PC-3 (cell line): ENCODE results near the gene VASN. TPM values are rescaled to one million over a fixed set of nuclear protein-coding genes. Genes with fewer than 3 reads are reported as not detected.
A peak's percentile ranks its signal among the peaks of the same experiment; 100 is the strongest.

Experiments
- ATAC-seq: fragments of 200-7000 bp; cut with Tn5 transposase; 2 replicates; pipeline ENCODE4 v1.9.1; 2020; ENCODE audit warnings: mild to moderate bottlenecking, moderate library complexity
- BruUV-seq: library from RNA; stranded (reverse); fragments of 400-500 nt; replicated peaks from 2 replicates; lab custom pipeline; 2021; lab: Mats Ljungman, UMichigan
- CTCF ChIA-PET: fragments of 300-600 bp; sonication (Branson Sonifier 250); formaldehyde crosslinking; loops from one replicate; lab custom pipeline; 2022; ENCODE audit warnings: antibody characterized with exemption; lab: Charles Lee
- POLR2A ChIA-PET: fragments of 300-600 bp; sonication (Branson Sonifier 250); formaldehyde crosslinking; loops from one replicate; lab custom pipeline; 2022; ENCODE audit warnings: antibody characterized with exemption; ENCODE audit not compliant: unreplicated experiment; lab: Charles Lee
- DNase-seq: peaks from one replicate; pipeline ENCODE4 v3.0.0-alpha.2; 2015
- H2AFZ ChIP-seq: fragments of 300-600 bp; sonication (generic); 2 replicates; pipeline ENCODE4 v1.6.0; 2016; ENCODE audit warnings: antibody characterized with exemption, low read length
- H3F3A ChIP-seq: fragments of 300-600 bp; sonication (generic); one replicate; pipeline ENCODE4 v1.6.0; 2017; ENCODE audit warnings: antibody characterized with exemption, low read length, control low read depth, mild to moderate bottlenecking; ENCODE audit not compliant: unreplicated experiment
- H3K27ac ChIP-seq: fragments of 300-600 bp; sonication (generic); 2 replicates; pipeline ENCODE4 v1.5.1; 2016; ENCODE audit warnings: mild to moderate bottlenecking, low read length
- H3K27me3 ChIP-seq: fragments of 300-600 bp; sonication (generic); 2 replicates; pipeline ENCODE4 v1.6.1; 2016; ENCODE audit warnings: low read length, mixed read lengths
- H3K36me3 ChIP-seq: fragments of 300-600 bp; sonication (generic); 2 replicates; pipeline ENCODE4 v1.6.1; 2016; ENCODE audit warnings: low read depth, mixed run types, low read length, mixed read lengths
- H3K4me1 ChIP-seq: fragments of 300-600 bp; sonication (generic); 2 replicates; pipeline ENCODE4 v1.5.1; 2016; ENCODE audit warnings: low read length; ENCODE audit not compliant: insufficient read depth
- H3K4me2 ChIP-seq: fragments of 300-600 bp; sonication (generic); 2 replicates; pipeline ENCODE4 v1.6.0; 2016; ENCODE audit warnings: low read length
- H3K4me3 ChIP-seq: fragments of 300-600 bp; sonication (generic); 2 replicates; pipeline ENCODE4 v1.5.1; 2016; ENCODE audit warnings: mild to moderate bottlenecking, low read length, mixed read lengths
- H3K79me2 ChIP-seq: fragments of 300-600 bp; sonication (generic); 2 replicates; pipeline ENCODE4 v1.6.1; 2017; ENCODE audit warnings: low read length, mixed read lengths
- H3K9ac ChIP-seq: fragments of 300-600 bp; sonication (generic); 2 replicates; pipeline ENCODE4 v1.6.0; 2016; ENCODE audit warnings: mild to moderate bottlenecking, low read length
- H3K9me2 ChIP-seq: fragments of 300-600 bp; sonication (generic); replicated peaks from 2 replicates; pipeline ENCODE4 v1.6.1; 2016; ENCODE audit warnings: mixed run types, low read length, mixed read lengths
- H3K9me3 ChIP-seq: fragments of 300-600 bp; sonication (generic); 2 replicates; pipeline ENCODE4 v1.6.1; 2016; ENCODE audit warnings: low read length, mixed read lengths
- H4K20me1 ChIP-seq: fragments of 300-600 bp; sonication (generic); 2 replicates; pipeline ENCODE4 v1.6.1; 2016; ENCODE audit warnings: low read length, mixed read lengths
- EZH2 ChIP-seq: fragments of 300-600 bp; sonication (generic); IDR thresholded peaks from one replicate; pipeline ENCODE4 v1.6.1; 2017; ENCODE audit warnings: antibody characterized with exemption, mild to moderate bottlenecking, low read length; ENCODE audit not compliant: unreplicated experiment
- EZH2phosphoT487 ChIP-seq: fragments of 300-600 bp; sonication (generic); IDR thresholded peaks from 2 replicates; pipeline ENCODE4 v1.6.1; 2018; ENCODE audit warnings: mild to moderate bottlenecking, antibody characterized with exemption, low read length, borderline replicate concordance
- intact Hi-C: fragments of 100-400 bp; cut with micrococcal nuclease; formaldehyde crosslinking; loops from 2 replicates; pipeline ENCODE4 v1.9.0; 2023
- total RNA-seq: library from RNA; depleted of rRNA; stranded (reverse); fragments of >200 nt; gene quantifications from 2 replicates; pipeline ENCODE4 v1.2.3, GENCODE V29; 2014
- TF ChIP-seq, protein P1 (sequence below): fragments of 300-600 bp; sonication (generic); conservative IDR thresholded peaks from 2 replicates; pipeline ENCODE4 v1.5.1; 2017; ENCODE audit warnings: antibody characterized with exemption, low read depth, mild to moderate bottlenecking, low read length

The VASN gene
- total RNA-seq, 1 experiment from 2014 or later, result 12.2 TPM

DNA sequence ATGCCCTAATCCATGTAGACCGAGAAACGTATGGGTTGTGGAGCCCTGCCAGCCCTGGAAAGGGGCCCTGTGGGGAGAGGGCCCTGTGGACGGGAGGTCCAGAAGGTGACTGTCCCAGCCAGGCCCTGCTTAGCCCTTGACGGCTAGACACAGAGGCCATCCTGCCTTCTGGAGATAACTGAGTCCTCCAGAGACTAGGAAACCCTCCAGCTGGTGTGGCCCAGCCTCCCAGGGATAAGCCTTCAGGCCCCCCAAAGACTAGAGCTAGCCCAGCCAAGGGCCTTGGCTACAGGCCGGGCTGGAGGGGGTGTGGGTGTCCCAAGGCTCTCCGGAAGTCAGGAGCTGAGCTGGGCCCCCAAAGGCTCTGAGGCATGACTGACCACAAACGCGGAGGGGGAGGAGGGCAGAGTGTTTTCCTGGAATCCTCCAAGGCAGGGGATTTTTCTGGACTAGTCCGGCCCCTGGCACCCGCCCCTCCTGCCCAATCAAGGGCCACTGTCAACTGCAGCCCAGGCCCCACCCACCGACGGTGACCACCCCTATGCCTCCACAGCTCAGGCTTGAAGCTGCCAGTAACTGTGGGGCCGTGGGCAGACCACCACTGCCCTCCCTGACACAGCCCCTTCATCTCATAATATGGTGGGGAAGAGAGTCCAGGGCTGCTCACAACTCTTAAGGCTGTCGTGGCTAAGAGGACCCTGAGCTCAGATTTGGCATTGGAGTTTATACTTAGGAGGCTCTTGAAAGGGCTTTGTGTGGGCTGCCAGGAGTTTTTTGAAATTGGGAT lies 885 bp upstream of the VASN start:
- Histone ChIP-seq H3K9me3 (no peaks in the 10 kb centered on the region), H3K36me3 (no peaks in the 10 kb centered on the region), H3K79me2 (peaks cover 17% of the 10 kb centered on the region), H4K20me1 (peaks cover 9% of the 10 kb centered on the region; the same call in 1 of the 2 replicates), H3K4me2 (peak overlapping the region; percentile 100; the same call in 1 of the 2 replicates), H3K9me2 (no peaks in the 10 kb centered on the region), H2AFZ (no peak overlapping the region), H3F3A (no peaks in the 10 kb centered on the region), H3K4me3 (no peak overlapping the region), H3K27ac (no peak overlapping the region), H3K4me1 (peaks cover 68% of the 10 kb centered on the region), H3K9ac (no peak overlapping the region), H3K27me3 (no peaks in the 10 kb centered on the region)
- TF ChIP-seq EZH2phosphoT487, result no peak
- TF ChIP-seq EZH2, result no peak
- no TSS peak for BruUV-seq
- ATAC-seq (no peak), DNase-seq (no peak)
- CTCF ChIA-PET, result no interaction called here
- POLR2A ChIA-PET, result interaction anchor here (0.6 kb wide), 1 partner anchor 82 kb away, joined by 4 read pairs; no protein-coding TSS in a partner anchor
- intact Hi-C loops, result no loop called here

DNA sequence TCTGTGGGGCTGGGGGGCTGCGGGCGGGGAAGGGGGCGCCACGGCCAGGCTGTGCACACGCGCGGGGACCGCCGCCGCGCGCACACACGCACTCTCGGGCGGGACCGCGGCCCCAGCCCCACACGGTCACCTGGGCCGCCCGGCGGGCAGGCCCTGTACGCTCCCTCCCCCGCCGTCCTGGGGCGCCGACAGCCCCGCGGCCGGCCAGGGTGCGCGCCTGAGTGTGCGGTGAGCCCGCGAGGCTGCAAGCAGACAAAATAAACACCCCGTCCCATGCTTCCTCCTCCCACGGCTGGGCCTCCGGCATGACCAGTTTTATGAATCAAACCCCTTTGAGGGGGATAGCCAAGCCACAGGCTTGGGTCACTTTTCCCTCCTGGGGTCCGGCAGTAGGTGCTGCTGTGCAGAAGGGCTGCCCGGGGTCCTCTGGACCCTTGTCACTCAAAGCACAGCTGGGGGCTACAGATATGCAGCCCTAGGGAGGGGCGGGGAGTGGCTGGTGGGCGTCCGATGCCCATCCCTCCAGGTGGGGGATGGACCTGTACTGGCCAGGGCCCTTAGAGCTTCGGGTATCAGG lies 441 bp downstream of the VASN start:
- no peak overlapping the region for H2AFZ ChIP-seq
- ATAC-seq (peak; percentile 12), DNase-seq (peak; percentile 44)
- ChIA-PET CTCF (no interaction called here), POLR2A (no interaction called here)
- H3K9me2 ChIP-seq, result no peaks in the 10 kb centered on the region
- H3K27me3 ChIP-seq, result no peaks in the 10 kb centered on the region
- H3K4me1 ChIP-seq, result peaks cover 75% of the 10 kb centered on the region
- H4K20me1 ChIP-seq, result peaks cover 9% of the 10 kb centered on the region; the same call in 1 of the 2 replicates
- no TSS peak for BruUV-seq
- peak overlapping the region; percentile 91 for H3K4me3 ChIP-seq
- no peaks in the 10 kb centered on the region for H3K36me3 ChIP-seq
- peak overlapping the region; percentile 100 for H3K4me2 ChIP-seq
- no peak overlapping the region for H3K27ac ChIP-seq
- H3F3A ChIP-seq, result no peaks in the 10 kb centered on the region
- no peaks in the 10 kb centered on the region for H3K9me3 ChIP-seq
- intact Hi-C loops, result no loop called here
- peaks cover 20% of the 10 kb centered on the region for H3K79me2 ChIP-seq
- no peak for TF ChIP-seq EZH2
- TF ChIP-seq EZH2phosphoT487, result peak; percentile 32; the same call in 1 of the 2 replicates
- peak overlapping the region; percentile 45; the same call in 1 of the 2 replicates for H3K9ac ChIP-seq

DNA sequence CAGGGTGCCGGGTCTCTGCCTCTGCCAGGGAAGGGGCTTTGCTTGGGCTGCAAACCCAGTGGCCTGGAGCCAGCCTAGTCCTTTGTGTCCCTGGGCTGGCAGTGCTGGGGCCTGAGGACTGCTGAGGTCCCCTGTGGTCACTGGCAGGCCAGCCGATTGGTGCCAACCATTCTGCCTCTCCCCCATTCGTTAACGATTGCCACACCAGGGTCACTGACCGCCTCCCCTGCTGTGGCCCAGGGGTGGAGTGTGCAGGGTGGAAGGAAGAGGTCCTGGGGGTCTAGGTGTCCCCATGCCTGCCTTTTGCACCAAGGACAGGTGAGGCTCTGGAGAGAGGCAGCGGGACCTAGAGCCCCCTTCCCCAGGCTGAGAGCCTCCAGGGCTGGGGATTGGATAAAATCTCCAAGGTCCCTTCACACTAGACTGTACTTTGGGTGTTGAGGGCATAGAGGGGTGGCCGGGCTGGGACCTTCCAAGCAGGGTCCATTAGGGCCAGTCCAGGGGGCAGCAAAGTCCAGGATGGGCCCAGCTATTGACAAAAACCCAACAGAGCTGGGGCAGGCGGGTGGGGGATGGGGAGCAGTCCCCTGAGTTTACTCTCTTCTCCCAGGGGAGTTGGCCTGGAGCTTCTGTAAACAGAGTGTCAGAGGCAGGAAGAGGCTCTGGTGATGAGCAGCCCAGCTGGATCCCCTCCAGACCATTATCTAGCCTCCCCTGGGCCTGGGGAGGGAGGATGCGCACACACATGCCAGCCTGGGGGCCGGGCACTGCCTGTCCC lies 1.1 kb downstream of the VASN start:
- TF ChIP-seq EZH2phosphoT487, result no peak
- TF ChIP-seq, protein P1, sequence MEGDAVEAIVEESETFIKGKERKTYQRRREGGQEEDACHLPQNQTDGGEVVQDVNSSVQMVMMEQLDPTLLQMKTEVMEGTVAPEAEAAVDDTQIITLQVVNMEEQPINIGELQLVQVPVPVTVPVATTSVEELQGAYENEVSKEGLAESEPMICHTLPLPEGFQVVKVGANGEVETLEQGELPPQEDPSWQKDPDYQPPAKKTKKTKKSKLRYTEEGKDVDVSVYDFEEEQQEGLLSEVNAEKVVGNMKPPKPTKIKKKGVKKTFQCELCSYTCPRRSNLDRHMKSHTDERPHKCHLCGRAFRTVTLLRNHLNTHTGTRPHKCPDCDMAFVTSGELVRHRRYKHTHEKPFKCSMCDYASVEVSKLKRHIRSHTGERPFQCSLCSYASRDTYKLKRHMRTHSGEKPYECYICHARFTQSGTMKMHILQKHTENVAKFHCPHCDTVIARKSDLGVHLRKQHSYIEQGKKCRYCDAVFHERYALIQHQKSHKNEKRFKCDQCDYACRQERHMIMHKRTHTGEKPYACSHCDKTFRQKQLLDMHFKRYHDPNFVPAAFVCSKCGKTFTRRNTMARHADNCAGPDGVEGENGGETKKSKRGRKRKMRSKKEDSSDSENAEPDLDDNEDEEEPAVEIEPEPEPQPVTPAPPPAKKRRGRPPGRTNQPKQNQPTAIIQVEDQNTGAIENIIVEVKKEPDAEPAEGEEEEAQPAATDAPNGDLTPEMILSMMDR, result no peak
- DNase-seq, result peak; percentile 67

More for the DNA sequence above, 1.1 kb downstream of the VASN start:
- ChIA-PET CTCF (interaction anchor here (0.7 kb wide), 1 partner anchor 30 kb away, joined by 3 read pairs; no protein-coding TSS in a partner anchor), POLR2A (no interaction called here)
- H3K9me3 ChIP-seq, result no peaks in the 10 kb centered on the region
- ATAC-seq, result peak; percentile 14
- H3K79me2 ChIP-seq, result peaks cover 20% of the 10 kb centered on the region
- intact Hi-C loops, result no loop called here
- H3K36me3 ChIP-seq, result no peaks in the 10 kb centered on the region
- H4K20me1 ChIP-seq, result peaks cover 9% of the 10 kb centered on the region; the same call in 1 of the 2 replicates
- no peaks in the 10 kb centered on the region for H3K9me2 ChIP-seq
- peaks cover 70% of the 10 kb centered on the region for H3K4me1 ChIP-seq
- H3K27me3 ChIP-seq, result no peaks in the 10 kb centered on the region
- H3K9ac ChIP-seq, result peak overlapping the region; percentile 45; the same call in 1 of the 2 replicates
- H3K4me3 ChIP-seq, result peak overlapping the region; percentile 91
- peak overlapping the region; percentile 100 for H3K4me2 ChIP-seq
- H3K27ac ChIP-seq, result no peak overlapping the region
- no peaks in the 10 kb centered on the region for H3F3A ChIP-seq
- H2AFZ ChIP-seq, result no peak overlapping the region
- BruUV-seq, result TSS peak; percentile 56
